ENCODE measurements around the gene CTBP2. TPM values are rescaled to one million over a fixed set of nuclear protein-coding genes. Genes with fewer than 3 reads are reported as not detected.

CTBP2 gene
- total and polyA plus RNA-seq, 10 of the 15 experiments (the other 5 are each of a cell fraction or from before 2014, with no cell fraction given) = 0.02 to 0.72 (median 0.06) TPM; not detected in 2

GRCh38 chr10:125156739-125157480, 3.5 kb downstream of the CTBP2 start (continued):
- TF ChIP-seq ELK1 (IDR thresholded peaks at IDR 0.05; ENCODE audit: low read depth, low read length) (no peak), ZNF384 (IDR thresholded peaks at IDR 0.05; ENCODE audit: borderline replicate concordance, low read depth, low read length) (no peak), YBX1 (IDR thresholded peaks at IDR 0.05) (no peak)

- ChIA-PET CTCF (no interaction called here), RAD21 (ENCODE audit: unreplicated experiment) (no interaction called here), POLR2A (no interaction called here), SMC1A (ENCODE audit: uncharacterized antibody, unreplicated experiment) (no interaction called here)
- DNase-seq (ENCODE audit: low read depth, low spot score) (no peak), FAIRE-seq (no peak), ATAC-seq (no peak)
- H3K79me2 ChIP-seq (ENCODE audit: control insufficient read depth, insufficient read depth, low read length) = no peaks in the 10 kb centered on the region
- intact Hi-C loops (cut with micrococcal nuclease; ENCODE audit: unreplicated experiment) (no loop called here), in situ Hi-C loops (cut with MboI) (no loop called here)
- H3K9me3 ChIP-seq (replicated peaks; ENCODE audit: control insufficient read depth, insufficient read depth, low read length) = no peaks in the 10 kb centered on the region; the same call in 2 of the 3 replicates
- H3K4me2 ChIP-seq (ENCODE audit: control insufficient read depth, insufficient read depth) = no peak overlapping the region
- no peak overlapping the region for H3K4me3 ChIP-seq
- H3K27ac ChIP-seq (ENCODE audit: control insufficient read depth, insufficient read depth) = no peak overlapping the region
- TF ChIP-seq ESRRA (IDR thresholded peaks at IDR 0.05; ENCODE audit: low read length) = no peak
- no peak for TF ChIP-seq ZNF24 (IDR thresholded peaks at IDR 0.05)
- no peak for TF ChIP-seq HDGF (IDR thresholded peaks at IDR 0.05)
- TF ChIP-seq RELB (IDR thresholded peaks at IDR 0.05; ENCODE audit: low read depth) = no peak
- no peak for TF ChIP-seq TBL1XR1 (IDR thresholded peaks at IDR 0.05; ENCODE audit: low read depth, low read length)
- no peak for TF ChIP-seq CHD1 (IDR thresholded peaks at IDR 0.05; ENCODE audit: low read depth, low read length)
- no peak for TF ChIP-seq EGR1 (IDR thresholded peaks at IDR 0.05; ENCODE audit: borderline replicate concordance in 1 of 2, low read depth in 2 of 2, low read length in 2 of 2)
- TF ChIP-seq WRNIP1 (IDR thresholded peaks at IDR 0.05; ENCODE audit: borderline replicate concordance, low read depth, low read length) = no peak
- no peak for TF ChIP-seq SIX5 (IDR thresholded peaks at IDR 0.05; ENCODE audit: low read depth, low read length, severe bottlenecking)
- 45% methylated on average over 3 of the region's 3 CpGs for WGBS (ENCODE audit: insufficient coverage, insufficient replicate concordance, low lambda C conversion rate, missing lambda C conversion rate)
- no TSS peak for BruUV-seq (replicated peaks)
- no peak overlapping the region for H2AFZ ChIP-seq (ENCODE audit: control insufficient read depth, low read depth, low read length)
- H4K20me1 ChIP-seq (ENCODE audit: control insufficient read depth, insufficient read depth) = no peaks in the 10 kb centered on the region
- H3K36me3 ChIP-seq (ENCODE audit: control insufficient read depth in 2 of 2, insufficient read depth in 2 of 2, low read length in 1 of 2) = no peaks in the 10 kb centered on the region
- H3K9ac ChIP-seq (ENCODE audit: control insufficient read depth, insufficient read depth, low read length) = no peak overlapping the region
- H3K4me1 ChIP-seq (ENCODE audit: control insufficient read depth, insufficient read depth, low read length) = no peaks in the 10 kb centered on the region
- H3K27me3 ChIP-seq (replicated peaks in 1 of 2; ENCODE audit: control insufficient read depth in 2 of 2, insufficient read depth in 2 of 2, low read length in 1 of 2) = peaks cover 3 to 18% of the 10 kb centered on the region in 2 experiments; a peak in 2 of 4 replicates
These were observed 4.2 kb downstream of the CTBP2 start for GRCh38 chr10:125156196-125156595.

Data from GM12878 (cell line).